DND-41 (cell line): Measurements from ENCODE around the gene SLC15A4.
"Not testable (repeated sequence)": the region's sequence is repeated elsewhere in the genome, so short reads cannot be mapped to it uniquely, and the experiment has no call there.

Experiments used
- ATAC-seq: fragments of 200-7000 bp; cut with Tn5 transposase; 3 replicates; pipeline ENCODE4 v1.9.1; 2021; ENCODE audit warnings: low read depth; ENCODE audit not compliant: insufficient read depth
- DNase-seq: peaks from one replicate; pipeline ENCODE4 v3.0.0-alpha.2; 2020
- H2AFZ ChIP-seq: 2 replicates; pipeline ENCODE4 v1.6.0; 2012; ENCODE audit warnings: low read depth, low read length
- H3K27ac ChIP-seq: 2 replicates; pipeline ENCODE4 v1.5.1; 2012; ENCODE audit warnings: low read length, inconsistent platforms
- H3K27me3 ChIP-seq: fragments of 200-600 bp; sonication (generic); 2 replicates; pipeline ENCODE4 v1.6.0; 2012; ENCODE audit warnings: low read length, mild to moderate bottlenecking, inconsistent platforms; ENCODE audit not compliant: insufficient read depth, poor library complexity
- H3K36me3 ChIP-seq: 2 replicates; pipeline ENCODE4 v1.5.1; 2012; ENCODE audit warnings: low read length, inconsistent platforms; ENCODE audit not compliant: insufficient read depth
- H3K4me1 ChIP-seq: 2 replicates; pipeline ENCODE4 v1.5.1; 2012; ENCODE audit warnings: mild to moderate bottlenecking, low read length; ENCODE audit not compliant: insufficient read depth
- H3K4me2 ChIP-seq: 2 replicates; pipeline ENCODE4 v1.6.0; 2012; ENCODE audit warnings: mild to moderate bottlenecking, moderate library complexity, low read length, inconsistent platforms; ENCODE audit not compliant: insufficient read depth
- H3K4me3 ChIP-seq, 2 experiments: fragments of 200-600 bp in 1 of 2; shearing (Covaris generic) in 1 of 2; 2 replicates each; pipeline ENCODE4 v1.5.1; 2012 to 2016; ENCODE audit warnings: inconsistent platforms in 2 of 2, low read length in 2 of 2, mild to moderate bottlenecking in 2 of 2, low read depth in 1 of 2, moderate library complexity in 1 of 2
- H3K79me2 ChIP-seq: 2 replicates; pipeline ENCODE4 v1.6.0; 2012; ENCODE audit warnings: low read length, inconsistent platforms; ENCODE audit not compliant: insufficient read depth
- H3K9ac ChIP-seq: 2 replicates; pipeline ENCODE4 v1.6.0; 2012; ENCODE audit warnings: low read depth, mild to moderate bottlenecking, inconsistent platforms, low read length, moderate library complexity
- H3K9me3 ChIP-seq: 2 replicates; pipeline ENCODE4 v1.5.1; 2012; ENCODE audit warnings: low read length, moderate library complexity, mild to moderate bottlenecking, inconsistent platforms; ENCODE audit not compliant: insufficient read depth, severe bottlenecking
- H4K20me1 ChIP-seq: 2 replicates; pipeline ENCODE4 v1.6.0; 2012; ENCODE audit warnings: low read length; ENCODE audit not compliant: insufficient read depth
- CTCF ChIP-seq: IDR thresholded peaks from 2 replicates; pipeline ENCODE4 v1.5.1; 2012; ENCODE audit warnings: borderline replicate concordance, low read length, moderate library complexity, mild to moderate bottlenecking; ENCODE audit not compliant: poor library complexity, severe bottlenecking; ENCODE audit errors: extremely low read depth
- EZH2 ChIP-seq: IDR thresholded peaks from 3 replicates; pipeline ENCODE4 v1.6.1; 2012; ENCODE audit warnings: borderline replicate concordance, low read depth, mild to moderate bottlenecking, moderate library complexity, low read length, inconsistent platforms; ENCODE audit not compliant: severe bottlenecking

Gene SLC15A4

GRCh38 chr12:128806573-128806972 is 17.2 kb downstream of the SLC15A4 start:
- Histone ChIP-seq H3K27me3 (no peaks in the 10 kb centered on the region), H2AFZ (no peak overlapping the region), H3K4me1 (no peaks in the 10 kb centered on the region), H3K4me3 (no peak overlapping the region), H3K9ac (no peak overlapping the region), H3K4me2 (no peak overlapping the region), H4K20me1 (peaks cover 36% of the 10 kb centered on the region), H3K79me2 (peaks cover 45% of the 10 kb centered on the region), H3K36me3 (peaks cover 68% of the 10 kb centered on the region), H3K27ac (no peak overlapping the region), H3K9me3 (no peaks in the 10 kb centered on the region)
- no peak for ATAC-seq
- no peak for DNase-seq
- no peak for TF ChIP-seq CTCF
- TF ChIP-seq EZH2, result no peak

GRCh38 chr12:128805406-128805805 is 18.4 kb downstream of the SLC15A4 start:
- not testable (repeated sequence) for DNase-seq, H3K9ac ChIP-seq, H3K9me3 ChIP-seq, H3K27ac ChIP-seq, H3K27me3 ChIP-seq, ATAC-seq, H3K4me2 ChIP-seq, H2AFZ ChIP-seq, H3K4me3 ChIP-seq, H3K4me1 ChIP-seq
- Histone ChIP-seq H4K20me1 (peaks cover 31% of the 10 kb centered on the region), H3K79me2 (peaks cover 36% of the 10 kb centered on the region), H3K36me3 (peaks cover 79% of the 10 kb centered on the region)

GRCh38 chr12:128804762-128805161 is 19.0 kb downstream of the SLC15A4 start:
- peaks cover 29% of the 10 kb centered on the region for H3K79me2 ChIP-seq
- no peak overlapping the region for H3K27ac ChIP-seq
- H3K9ac ChIP-seq, result no peak overlapping the region
- ATAC-seq (no peak), DNase-seq (no peak)
- no peaks in the 10 kb centered on the region for H3K9me3 ChIP-seq
- no peak overlapping the region for H3K4me2 ChIP-seq
- no peak overlapping the region for H3K4me3 ChIP-seq
- H2AFZ ChIP-seq, result no peak overlapping the region
- no peaks in the 10 kb centered on the region for H3K4me1 ChIP-seq
- TF ChIP-seq CTCF (no peak), EZH2 (no peak)
- peaks cover 81% of the 10 kb centered on the region for H3K36me3 ChIP-seq
- H4K20me1 ChIP-seq, result peaks cover 29% of the 10 kb centered on the region
- H3K27me3 ChIP-seq, result no peaks in the 10 kb centered on the region

- no peak overlapping the region for H3K9ac ChIP-seq
- H3K4me2 ChIP-seq, result no peak overlapping the region
- H2AFZ ChIP-seq, result no peak overlapping the region
- H3K9me3 ChIP-seq, result no peaks in the 10 kb centered on the region
- peaks cover 25% of the 10 kb centered on the region for H3K79me2 ChIP-seq
- H3K4me3 ChIP-seq, result no peak overlapping the region
- TF ChIP-seq EZH2 (no peak), CTCF (no peak)
- H4K20me1 ChIP-seq, result peaks cover 31% of the 10 kb centered on the region
- DNase-seq (no peak), ATAC-seq (no peak)
- H3K4me1 ChIP-seq, result no peaks in the 10 kb centered on the region
- H3K36me3 ChIP-seq, result peaks cover 80% of the 10 kb centered on the region
- H3K27me3 ChIP-seq, result no peaks in the 10 kb centered on the region
- no peak overlapping the region for H3K27ac ChIP-seq
Observed at GRCh38 chr12:128803788-128804187, 20.0 kb downstream of the SLC15A4 start.
